ENCODE measurements around the gene LRRC37A2.
"Not testable (repeated sequence)": the region's sequence is repeated elsewhere in the genome, so short reads cannot be mapped to it uniquely, and the experiment has no call there.

The LRRC37A2 gene

DNA sequence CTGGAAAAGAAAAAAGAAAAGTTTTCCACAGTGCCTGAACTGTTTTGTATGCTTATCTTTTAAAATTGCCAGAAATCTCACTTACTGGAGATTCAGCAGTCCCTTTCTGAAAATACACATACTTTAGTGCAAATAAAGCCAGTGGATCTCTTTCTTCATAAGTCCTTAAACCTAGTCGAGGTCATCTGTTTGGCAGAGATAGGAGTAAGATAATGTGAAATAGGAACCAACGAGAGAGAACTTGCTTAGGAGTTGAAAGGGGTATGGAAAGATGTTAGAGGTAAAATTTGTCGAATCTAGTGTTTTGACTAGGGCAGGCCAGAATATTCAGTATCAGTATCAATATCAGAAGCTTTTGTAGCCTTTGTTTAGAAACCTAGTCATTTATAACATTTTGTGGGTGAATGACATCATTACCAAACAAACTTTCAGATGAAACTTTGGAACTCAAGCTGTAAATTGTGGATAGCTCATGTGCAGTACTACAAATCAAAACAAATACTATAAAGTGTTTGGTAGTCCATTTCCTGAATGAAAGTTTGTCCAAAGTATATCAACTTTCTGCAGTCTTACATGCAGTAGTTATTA is 86.2 kb downstream of the LRRC37A2 start:
- not testable (repeated sequence) for DNase-seq

DNA sequence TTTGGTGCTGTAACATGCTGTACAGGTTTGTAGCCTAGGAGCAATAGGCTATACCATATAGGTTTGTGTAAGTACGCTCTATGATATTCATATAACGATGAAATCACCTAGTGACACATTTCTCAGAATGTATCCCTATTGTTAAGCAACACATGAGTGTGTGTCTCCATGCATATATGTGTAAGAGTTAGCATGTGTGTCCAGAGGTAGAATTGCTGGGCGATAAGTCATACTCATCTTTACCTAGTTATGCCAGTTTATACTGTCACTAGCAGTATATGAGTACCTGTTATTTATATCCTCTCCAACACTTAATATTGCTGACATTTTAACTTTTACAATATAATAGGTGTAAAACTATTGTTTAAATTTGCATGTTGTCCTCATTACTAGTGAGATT is 88.5 kb downstream of the LRRC37A2 start:
- not testable (repeated sequence) for DNase-seq

DNA sequence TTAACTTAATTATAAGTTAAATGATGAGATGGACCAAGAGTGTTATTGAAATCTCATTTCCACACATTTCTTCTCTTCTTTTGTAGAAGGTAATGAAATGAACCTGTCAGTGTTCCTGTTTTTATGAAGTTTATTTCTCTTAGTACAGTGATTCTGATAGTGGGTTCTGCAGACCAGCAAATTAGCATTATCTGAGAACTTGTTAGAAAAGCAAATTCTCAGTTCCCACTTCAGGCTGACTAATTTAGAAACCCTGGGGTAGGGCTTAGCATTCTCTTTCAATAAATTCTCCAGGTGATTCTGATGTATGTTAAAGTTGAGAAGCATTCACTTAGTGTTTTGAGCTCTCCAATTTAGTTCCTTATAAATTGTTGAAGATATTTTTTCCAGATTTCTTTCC is 90.9 kb downstream of the LRRC37A2 start:
- DNase-seq, result not testable (repeated sequence)
